GM21786 (cell line): ENCODE data around the gene TMIE.

ENCODE experiments used
- ATAC-seq: cut with Tn5 transposase; IDR thresholded peaks from one replicate; pipeline ENCODE4 v1.9.1; 2021; ENCODE audit not compliant: unreplicated experiment

The TMIE gene, protein sequence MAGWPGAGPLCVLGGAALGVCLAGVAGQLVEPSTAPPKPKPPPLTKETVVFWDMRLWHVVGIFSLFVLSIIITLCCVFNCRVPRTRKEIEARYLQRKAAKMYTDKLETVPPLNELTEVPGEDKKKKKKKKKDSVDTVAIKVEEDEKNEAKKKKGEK

DNA sequence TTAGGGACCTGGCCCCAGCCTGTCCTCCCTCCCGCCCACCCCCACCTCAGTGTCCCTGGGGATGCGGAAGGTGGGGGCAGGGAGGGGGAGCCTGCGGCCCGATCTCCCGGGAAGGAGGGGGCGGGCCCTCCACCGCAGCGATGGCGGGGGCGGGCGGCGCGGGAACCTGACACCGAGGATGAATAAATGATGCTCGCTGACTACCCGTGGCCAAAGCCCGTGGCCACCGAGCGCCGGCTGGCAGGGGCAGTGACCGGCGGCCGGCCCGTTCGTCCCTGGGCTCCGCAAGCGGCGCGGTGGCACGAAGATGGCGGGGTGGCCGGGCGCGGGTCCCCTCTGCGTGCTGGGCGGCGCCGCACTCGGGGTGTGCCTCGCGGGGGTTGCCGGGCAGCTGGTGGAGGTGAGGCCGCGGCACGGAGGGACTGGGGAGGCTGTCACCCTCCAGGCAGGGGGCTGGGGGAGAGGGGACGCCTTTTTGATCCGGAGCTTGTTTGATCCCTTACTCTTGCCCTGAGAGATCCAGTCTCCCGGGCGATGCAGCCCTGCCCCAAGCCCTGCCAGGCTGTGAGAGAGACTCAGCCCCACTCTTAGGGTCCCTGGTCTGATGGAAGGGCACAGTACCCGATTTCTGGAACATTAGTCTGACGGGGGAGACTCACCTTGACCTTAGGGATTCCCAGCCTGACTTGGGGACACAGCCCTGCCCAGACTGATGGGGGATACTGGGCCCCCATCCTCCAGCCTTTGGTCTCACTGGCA is at the start of gene TMIE:
TSS of gene TMIE (plus strand) at position 212 of the 759 bp plus-strand sequence. CDS start at position 308, 96 bp downstream.
- no peak for ATAC-seq

DNA sequence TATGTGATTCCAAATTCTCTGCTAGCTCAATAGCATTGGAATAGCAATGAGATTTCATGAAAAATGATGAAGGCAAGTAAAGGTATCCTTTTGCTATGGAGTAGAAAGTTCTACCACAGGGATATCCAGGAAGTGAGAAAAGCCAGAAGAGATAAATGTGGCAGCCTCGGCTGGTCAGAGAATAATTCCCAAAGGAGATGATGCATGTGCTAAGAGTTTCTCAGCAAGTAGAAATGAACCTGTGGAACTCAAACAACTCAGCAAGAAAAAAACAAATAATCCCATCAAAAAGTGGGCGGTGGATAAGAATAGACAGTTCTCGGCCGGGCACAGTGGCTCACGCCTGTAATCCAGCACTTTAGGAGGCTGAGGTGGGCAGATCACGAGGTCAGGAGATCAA is 45.9 kb upstream of the TMIE start:
- no peak for ATAC-seq

DNA sequence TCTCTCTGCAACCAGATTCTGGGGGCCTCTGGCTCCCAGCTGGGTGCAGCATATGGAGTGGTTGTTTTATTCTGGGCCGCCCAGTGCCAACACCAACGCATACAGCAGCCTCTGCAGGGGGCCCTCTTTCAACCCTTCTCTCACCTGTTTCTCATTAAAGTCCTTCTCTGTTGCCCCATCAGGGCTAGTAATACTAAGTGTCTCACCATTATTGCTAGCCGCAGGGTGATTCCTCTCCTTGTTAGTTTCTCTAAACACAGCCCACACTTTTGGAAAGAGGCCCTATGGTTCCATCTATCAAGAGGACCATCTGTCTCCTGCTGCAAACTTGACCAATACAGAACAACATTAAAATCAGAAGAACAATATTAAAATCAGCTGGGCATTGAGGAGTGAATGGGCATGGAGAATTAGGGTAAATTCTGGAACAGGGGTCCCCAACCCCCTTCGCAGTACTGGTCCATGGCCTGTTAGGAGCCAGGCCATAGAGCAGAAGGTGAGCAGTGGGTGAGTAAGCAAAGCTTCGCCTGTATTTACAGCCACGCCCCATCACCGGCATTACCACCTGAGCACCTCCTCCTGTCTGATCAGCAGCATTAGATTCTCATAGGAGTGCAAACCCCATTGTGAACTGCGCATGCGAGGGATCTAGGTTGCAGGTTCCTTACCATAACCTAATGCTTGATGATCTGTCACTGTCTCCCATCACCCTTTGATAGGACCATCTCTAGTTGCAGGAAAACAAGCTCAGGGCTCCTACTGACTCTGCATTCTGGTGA is 44.2 kb upstream of the TMIE start:
- ATAC-seq: no peak

DNA sequence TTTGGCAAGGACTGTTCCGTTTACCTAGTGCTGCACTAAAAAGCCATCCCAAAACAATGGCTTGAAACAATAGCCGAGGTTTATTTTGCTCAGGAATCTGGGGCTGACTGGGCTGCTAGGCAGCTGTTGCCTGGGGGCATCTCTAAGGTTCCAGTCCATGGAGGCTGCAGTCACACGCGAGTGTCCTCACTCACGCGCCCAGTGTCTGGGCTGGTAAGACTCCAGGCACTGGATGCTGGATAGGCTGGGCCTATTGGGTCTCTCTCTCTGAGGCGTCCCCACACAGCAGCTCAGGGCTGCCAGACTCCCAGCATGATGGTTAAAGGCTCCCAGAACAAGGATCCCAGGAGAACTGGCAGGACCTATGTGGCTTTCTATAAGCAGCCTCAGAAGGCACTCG is 41.9 kb upstream of the TMIE start:
- no peak for ATAC-seq

DNA sequence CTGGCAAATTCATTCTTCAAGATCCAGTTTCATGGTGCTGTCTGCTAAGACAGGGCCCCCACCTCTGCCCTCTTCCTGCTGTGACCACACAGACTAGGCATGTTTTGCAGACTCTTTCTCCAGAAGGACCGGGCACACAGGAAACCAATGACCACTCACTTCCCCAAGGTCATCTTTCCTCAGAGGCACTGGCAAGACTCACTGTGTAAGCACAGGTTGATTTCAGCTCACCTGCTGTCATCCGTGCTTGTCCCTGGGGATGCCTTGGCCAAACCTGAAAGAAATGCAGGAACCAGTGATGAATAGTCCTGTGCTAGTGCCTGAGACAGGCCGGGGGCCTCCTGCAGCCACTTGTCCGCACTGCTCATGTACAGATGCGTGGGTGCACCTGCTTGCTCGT is 41.2 kb upstream of the TMIE start:
- no peak for ATAC-seq

DNA sequence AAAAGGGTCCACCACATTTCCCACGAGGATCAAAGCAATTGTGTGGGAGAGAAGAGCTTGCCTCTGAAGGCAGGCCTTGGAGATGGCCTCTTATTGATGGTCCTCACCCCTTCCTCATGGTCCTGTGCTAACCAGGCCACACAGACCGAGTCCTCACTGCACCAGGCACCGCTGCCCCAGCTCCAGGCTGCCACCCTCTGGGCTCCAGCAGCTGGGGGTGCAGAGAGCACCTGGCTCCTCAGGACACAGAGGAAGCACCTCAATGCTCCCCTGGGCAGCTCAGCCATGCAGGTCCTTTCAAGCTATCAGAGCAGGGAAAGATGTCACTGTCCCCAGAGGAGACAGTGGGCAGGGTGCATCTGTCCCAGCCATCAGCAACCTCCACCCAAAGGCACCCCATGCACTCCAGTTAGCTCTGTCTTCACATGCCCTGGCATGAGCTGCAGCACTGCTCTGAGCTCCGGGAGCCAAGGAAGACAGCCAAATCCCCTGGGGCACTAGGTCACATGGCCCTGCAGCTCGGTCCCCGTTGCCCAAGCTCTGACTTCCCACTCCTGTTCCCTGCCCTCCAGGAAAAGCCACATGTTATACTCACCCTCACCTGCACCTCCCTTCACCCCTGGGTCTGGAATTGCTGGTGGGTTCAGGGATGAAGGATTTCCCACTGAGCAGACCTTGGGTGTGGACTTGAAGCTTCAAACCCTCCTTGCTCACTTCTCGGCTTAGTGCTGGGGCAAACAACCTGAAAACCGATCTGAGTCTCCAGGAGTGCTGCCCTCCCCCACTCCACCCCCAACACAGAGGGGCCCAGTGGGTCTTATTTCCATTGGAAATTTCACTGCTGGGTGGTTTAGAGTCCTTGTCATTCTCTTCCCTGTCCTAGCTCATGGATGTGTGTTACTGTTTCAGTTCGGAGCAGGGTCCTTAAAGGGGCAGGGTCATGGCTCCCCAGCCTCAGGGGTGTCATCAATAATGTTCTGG is 40.4 kb upstream of the TMIE start:
- no peak for ATAC-seq

DNA sequence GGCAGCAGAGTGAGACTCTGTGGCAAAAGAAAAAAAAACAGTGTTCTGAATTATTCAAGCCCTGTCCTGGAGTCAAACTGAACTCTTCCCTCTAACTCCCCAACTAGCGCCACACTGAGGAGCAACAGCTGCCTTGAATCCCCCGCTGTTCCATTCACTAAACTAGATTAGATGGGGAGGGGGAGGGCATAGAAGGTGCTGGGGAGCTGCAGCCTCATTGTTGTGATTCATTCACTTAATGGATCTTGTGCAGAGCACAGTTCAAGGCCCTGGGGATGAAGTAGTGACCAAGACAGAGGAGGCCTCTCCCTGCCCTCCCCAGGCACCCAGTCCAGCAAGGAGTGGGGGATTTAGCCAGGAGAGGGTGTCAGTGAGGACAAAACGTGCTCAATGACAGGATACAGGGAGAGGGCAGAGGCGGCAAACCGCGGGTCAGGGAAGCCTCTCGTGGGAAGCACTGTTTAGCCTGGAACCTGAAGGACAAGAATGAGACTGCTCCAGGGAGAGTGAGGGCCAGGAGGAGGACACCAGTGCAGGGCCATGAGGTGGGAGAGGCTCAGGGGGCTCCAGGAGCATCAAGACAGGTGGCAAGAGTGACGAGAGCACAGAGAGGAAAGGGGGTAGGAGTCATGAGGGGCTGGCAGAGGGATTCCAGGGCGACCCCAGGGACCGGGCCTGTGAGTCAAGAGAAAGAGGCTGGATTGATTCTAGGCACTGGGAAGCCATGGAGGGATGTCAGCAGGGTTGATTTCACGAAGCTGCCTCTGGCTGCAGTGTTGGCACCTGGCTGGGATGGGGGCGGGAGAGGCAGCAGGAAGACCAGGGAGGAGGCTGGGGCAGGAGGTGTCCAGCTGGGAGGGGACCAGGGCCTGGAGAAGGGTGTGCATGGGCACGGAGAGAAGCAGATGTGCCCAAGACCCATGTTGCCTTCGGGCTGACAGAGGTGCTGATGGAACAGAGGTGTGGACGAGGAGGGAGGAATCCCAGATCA is 39.1 kb upstream of the TMIE start:
- no peak for ATAC-seq

DNA sequence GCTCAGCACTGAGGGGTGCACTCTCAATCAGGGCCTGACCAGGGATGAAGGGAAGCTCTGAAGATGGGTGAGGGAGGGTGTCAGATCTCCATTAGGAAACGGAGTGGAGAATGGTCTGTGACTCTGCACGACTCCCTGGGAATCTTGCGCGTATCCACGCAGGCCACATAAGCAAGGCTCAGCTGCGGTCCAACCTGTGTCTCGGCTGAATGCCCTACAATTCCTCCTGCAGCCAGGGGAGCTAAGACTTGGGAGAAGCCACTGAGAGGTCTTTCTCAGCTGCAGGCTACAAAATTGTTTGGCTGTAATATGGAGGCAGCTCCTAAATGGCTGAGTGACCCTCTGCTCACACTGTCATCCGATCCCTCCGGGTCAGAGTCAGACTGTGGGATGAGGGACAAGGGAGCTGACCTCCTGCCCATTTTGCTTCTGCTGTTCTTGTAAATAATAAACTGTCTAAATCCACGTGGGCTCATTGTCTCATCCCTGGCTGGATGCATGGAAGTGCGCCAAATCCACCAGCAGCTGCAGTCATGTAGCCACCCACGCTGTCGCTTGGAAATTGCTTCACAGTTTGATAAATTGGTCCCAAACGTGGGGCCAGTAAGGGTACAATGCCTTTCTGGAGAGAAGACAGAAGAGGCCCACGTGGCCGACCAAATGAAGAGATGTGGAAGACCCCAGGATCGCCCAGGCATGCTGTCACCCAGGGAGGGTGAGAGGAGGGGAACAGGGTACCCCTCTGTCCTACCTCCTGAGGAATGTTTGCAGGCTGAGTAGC is 38.2 kb upstream of the TMIE start:
- no peak for ATAC-seq

DNA sequence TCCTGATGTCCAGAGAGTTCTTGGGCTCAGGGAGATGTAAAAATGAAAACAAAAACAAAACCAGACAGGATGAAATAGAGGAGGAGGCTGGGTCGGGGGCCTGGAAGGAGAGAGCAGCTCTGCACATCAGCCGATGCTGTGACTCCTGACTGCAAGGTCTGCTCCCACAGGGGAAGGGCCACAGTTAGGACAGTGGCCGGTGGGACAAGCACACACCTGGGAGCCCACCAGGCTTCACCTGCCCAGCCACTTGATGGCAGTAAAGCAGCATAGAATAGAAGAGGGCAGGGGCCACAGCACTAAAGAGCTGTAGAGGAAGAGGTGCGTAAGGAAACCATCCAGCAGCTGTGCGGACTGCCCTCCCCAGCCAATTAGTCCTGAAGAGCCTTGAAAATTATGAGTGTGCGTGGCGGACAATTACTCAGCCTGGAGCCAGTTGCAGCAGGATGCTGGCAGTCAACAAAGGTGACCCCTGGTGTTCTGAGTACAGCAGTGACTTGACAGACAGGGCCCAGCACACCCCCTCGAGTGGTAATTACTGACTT is 37.5 kb upstream of the TMIE start:
- ATAC-seq: no peak

DNA sequence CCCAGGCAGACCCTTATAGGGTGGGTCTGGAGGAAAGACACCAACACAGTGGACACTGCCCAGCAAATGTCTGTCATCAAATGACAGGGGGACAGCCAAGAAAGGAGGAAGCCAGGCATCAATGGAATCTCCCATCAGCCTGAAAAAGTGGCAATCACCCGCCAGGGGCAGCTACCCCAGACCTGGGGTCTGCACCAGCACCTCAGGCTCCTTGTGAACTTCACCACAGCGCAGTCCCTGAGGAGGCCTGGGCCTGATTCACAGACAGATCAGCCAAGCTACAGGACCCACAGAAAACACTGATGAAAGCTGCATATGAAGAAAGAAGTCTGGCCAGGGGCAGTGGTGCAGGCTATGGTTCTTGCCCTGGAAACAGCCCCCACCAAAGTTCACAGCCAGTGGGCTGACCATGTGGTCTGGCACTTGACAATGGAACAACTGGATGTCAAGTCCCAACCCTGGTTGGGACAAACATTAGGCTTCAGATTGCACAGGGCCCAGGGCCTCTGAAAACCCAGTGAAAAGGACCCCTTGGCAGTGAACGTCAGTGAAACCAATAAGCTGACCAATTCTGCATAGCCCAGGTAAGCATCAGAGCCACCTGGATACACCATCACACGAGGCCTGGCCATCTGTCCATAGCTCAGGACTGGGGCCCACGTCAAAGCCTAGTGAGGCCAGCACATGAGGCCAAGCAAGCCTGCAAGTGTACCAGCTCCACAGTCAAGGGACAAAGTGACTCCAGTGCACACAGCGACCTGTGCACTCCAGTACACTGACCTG is 36.8 kb upstream of the TMIE start:
- no peak for ATAC-seq

DNA sequence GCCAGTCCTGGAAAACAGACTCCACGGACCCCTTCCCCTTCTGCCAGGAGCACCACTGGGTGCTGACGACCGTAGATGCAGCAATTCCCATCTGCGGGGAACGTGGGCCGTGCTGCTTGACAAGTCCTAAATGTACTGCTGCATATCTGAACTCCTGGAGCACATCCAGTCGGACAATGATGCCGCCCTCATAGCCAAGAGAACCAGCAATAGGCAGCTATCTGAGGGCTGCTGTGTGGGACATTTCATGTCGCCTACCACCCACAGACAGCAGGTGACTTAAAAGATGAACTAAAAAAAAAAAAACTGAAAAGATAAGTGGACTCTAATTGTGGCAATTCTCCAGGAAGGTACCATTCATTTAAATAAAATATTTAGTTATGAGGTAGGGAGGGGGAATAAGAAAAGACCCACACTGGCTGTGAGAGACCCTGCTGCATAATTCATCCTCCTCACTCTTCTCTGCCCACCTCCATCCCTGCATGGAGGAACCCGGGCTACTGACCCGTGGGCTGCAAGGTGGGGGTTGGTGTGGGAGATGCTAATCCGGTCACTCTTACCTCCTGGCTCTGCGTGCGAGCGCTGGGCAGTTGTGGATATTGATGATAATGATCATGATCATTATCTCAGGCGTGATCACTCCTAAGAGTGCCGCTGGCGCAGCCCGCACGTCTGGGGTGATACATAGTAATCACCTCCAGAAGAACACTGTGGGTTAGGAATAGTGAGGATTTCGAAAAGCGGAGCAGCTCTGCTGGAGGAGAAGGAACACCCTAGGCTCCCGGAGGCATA is 36.0 kb upstream of the TMIE start:
- no peak for ATAC-seq

DNA sequence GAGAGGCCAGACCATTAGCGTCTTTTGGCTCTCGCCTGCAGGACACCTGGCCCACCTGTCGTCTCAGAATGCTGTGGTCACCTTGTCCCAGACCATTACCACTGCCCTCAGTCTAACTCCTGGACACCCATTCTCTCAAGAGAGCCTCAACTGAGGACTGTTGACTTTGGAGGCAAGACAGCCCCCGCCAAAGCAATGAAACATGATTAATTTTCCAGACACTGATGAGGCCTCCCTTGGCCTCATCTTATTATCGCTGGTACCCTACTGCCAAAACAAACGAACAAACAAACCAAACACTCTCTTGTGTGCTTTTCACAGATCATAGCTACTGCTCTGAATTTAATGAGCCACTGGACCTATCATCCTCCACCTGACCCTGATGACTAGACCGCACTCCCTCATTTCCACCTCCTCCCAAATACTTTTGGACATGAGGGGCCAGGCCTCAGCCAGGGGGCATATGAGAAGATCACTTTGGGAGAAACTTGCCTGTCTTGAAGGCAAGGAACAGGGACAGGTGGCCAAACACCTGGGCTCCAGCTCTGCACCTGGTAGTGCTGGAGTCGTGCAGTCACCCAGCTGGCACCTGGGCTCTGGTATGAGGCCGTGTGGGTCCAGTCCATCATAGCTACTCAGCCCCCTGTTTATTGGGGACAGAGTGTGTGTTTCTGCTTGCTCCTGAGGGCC is 35.3 kb upstream of the TMIE start:
- no peak for ATAC-seq

DNA sequence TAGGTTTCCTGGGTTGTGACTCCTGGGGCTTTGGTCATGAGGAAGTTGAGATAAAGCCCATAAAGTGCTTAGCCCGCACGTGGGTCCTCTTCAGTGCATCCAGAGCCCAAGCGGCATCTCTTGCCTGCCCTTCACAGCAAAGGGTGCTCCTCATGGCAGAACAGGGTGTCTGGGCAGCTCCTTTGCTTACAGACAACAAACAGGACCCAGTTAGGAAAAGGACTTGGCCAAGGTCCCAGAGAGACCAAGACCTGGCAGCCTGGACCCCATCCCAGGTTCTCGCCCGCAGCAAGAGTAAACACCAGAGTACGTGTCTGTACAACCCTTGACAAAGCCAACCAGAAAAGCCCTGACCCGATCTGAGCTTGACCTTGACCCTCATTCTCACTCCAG is 34.7 kb upstream of the TMIE start:
- ATAC-seq: no peak

DNA sequence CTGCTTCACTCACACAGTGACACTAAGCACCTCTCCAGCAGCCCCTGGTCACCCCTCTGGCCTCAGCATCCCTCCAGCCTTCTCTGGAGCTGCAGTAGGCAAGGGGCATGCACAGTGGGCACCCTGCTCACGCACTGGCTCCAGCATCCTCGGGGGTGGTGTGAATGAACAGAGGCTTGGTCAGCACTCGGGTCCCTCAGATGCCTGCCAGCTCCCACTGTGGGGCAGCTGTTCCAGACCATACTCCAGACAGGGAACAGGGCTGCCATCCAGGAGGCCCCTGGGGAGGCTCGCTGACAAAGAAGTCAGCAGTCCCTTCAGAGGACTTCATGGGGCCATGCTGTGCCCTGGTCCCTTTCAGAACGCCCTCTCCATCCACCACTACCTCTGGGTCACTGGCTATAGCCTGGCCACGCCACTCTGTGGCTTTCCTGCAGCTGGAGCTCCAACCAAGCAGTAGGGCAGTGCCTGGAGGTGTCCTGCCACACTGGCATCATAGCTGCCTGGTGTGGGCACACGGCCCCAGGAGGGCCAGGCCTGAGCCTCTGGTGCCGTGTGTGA is 34.1 kb upstream of the TMIE start:
- ATAC-seq: no peak

DNA sequence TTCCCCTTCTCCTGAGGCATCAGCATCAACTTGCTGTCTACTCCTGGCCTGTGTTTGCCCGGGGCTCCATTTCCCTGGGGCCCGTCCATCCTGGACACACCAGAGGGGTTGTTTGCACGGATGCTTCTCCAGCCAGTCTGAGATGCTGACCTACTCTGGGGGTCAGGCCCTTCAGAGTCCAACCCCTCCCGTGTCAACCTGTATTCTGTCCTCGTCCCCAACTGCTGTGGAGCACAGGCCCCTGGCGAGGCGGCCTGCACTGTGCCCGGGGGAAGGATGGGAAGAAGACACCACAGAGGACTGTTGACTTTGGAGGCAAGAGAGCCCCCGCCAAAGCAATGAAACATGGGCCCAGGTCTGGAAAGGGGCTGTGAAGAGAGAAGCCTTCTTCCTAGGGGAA is 33.5 kb upstream of the TMIE start:
- no peak for ATAC-seq

DNA sequence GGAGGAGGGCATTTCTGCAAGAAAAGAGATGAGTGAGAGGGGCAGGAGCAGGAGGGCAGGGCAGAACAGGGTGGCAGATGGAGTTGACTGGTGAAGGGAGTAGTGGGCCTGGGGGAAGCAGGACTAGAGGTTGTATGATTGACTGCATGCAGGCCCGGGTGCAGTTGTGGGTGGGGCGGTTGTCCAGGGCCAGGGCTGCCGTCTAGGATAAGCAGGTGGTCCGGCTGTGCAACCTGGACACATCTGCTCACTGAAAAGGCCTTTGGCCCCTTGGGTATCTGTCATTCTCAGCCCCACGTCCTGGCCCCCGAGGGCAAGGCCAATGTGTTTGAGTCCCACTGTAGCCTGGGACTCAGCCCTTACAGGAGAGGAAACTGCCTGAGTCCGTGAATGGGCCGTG is 33.1 kb upstream of the TMIE start:
- ATAC-seq: no peak
